Parathyroid adenoma (tissue), 2 donors: Measurements from ENCODE around the gene FOLR1.
"Not testable (repeated sequence)": the region's sequence is repeated elsewhere in the genome, so short reads cannot be mapped to it uniquely, and the experiment has no call there.

Experiments
- H2AFZ ChIP-seq: fragments of 300-600 bp; sonication (generic); one replicate; pipeline ENCODE4 v1.7.0; 2017; ENCODE audit warnings: antibody characterized with exemption, mild to moderate bottlenecking
- H3K27ac ChIP-seq: fragments of 300-600 bp; sonication (generic); one replicate; pipeline ENCODE4 v1.7.0; 2017
- H3K27me3 ChIP-seq: fragments of 300-600 bp; sonication (generic); one replicate; pipeline ENCODE4 v1.7.0; 2017; ENCODE audit warnings: low read length; ENCODE audit not compliant: control insufficient read depth, insufficient read depth
- H3K36me3 ChIP-seq: fragments of 300-600 bp; sonication (generic); one replicate; pipeline ENCODE4 v1.7.0; 2017; ENCODE audit warnings: low read length; ENCODE audit not compliant: control insufficient read depth, insufficient read depth
- H3K4me1 ChIP-seq: fragments of 300-600 bp; sonication (generic); one replicate; pipeline ENCODE4 v1.7.0; 2017; ENCODE audit warnings: control low read depth
- H3K4me2 ChIP-seq: fragments of 300-600 bp; sonication (generic); one replicate; pipeline ENCODE4 v1.7.0; 2017; ENCODE audit warnings: low read length
- H3K4me3 ChIP-seq: fragments of 300-600 bp; sonication (generic); one replicate; pipeline ENCODE4 v1.7.0; 2017; ENCODE audit warnings: low read depth, low read length
- H3K79me2 ChIP-seq: fragments of 300-600 bp; sonication (generic); one replicate; pipeline ENCODE4 v1.7.0; 2017; ENCODE audit warnings: control low read depth
- H3K9ac ChIP-seq: fragments of 300-600 bp; sonication (generic); one replicate; pipeline ENCODE4 v1.7.0; 2017; ENCODE audit warnings: mild to moderate bottlenecking
- H3K9me3 ChIP-seq: fragments of 300-600 bp; sonication (generic); one replicate; pipeline ENCODE4 v1.7.0; 2017; ENCODE audit warnings: low read length; ENCODE audit not compliant: control insufficient read depth
- CTCF ChIP-seq: fragments of 300-600 bp; sonication (generic); IDR thresholded peaks from one replicate; pipeline ENCODE4 v1.7.0; 2017; ENCODE audit warnings: antibody characterized with exemption, mild to moderate bottlenecking
- donor health status: primary hyperparathyroidism.

Gene FOLR1

GRCh38 chr11:72191961-72192381 lies at the start of gene FOLR1:
FOLR1 (plus strand) TSS chr11:72192140; CDS start chr11:72192174, 34 bp downstream.
- no peak for TF ChIP-seq CTCF

GRCh38 chr11:72142543-72142942 lies 49.4 kb upstream of the FOLR1 start:
- not testable (repeated sequence) for H2AFZ ChIP-seq, H3K4me1 ChIP-seq, H3K27ac ChIP-seq, H3K4me2 ChIP-seq, H3K9ac ChIP-seq, H3K9me3 ChIP-seq, H3K27me3 ChIP-seq, H3K79me2 ChIP-seq, H3K4me3 ChIP-seq, H3K36me3 ChIP-seq

More at GRCh38 chr11:72191961-72192381, at the start of gene FOLR1:
- peaks cover 2% of the 10 kb centered on the region for H3K4me1 ChIP-seq
- H3K79me2 ChIP-seq = no peaks in the 10 kb centered on the region
- H2AFZ ChIP-seq = peak within 1 kb of the TSS; percentile 60
- H3K4me2 ChIP-seq = no peak within 1 kb of the TSS
- H3K36me3 ChIP-seq = no peaks in the 10 kb centered on the region
- H3K4me3 ChIP-seq = no peak within 1 kb of the TSS
- no peak within 1 kb of the TSS for H3K27ac ChIP-seq
- no peaks in the 10 kb centered on the region for H3K9me3 ChIP-seq
- no peaks in the 10 kb centered on the region for H3K27me3 ChIP-seq
- H3K9ac ChIP-seq = no peak within 1 kb of the TSS

- TF ChIP-seq CTCF = no peak
- Histone ChIP-seq H3K36me3 (no peaks in the 10 kb centered on the region), H3K79me2 (no peaks in the 10 kb centered on the region), H3K4me3 (no peak overlapping the region), H3K9ac (no peak overlapping the region), H2AFZ (no peak overlapping the region), H3K9me3 (no peaks in the 10 kb centered on the region), H3K4me2 (no peak overlapping the region), H3K4me1 (no peaks in the 10 kb centered on the region), H3K27ac (no peak overlapping the region), H3K27me3 (no peaks in the 10 kb centered on the region)
These were observed 47.0 kb upstream of the FOLR1 start for GRCh38 chr11:72144807-72145565.

GRCh38 chr11:72146625-72147024 lies 45.3 kb upstream of the FOLR1 start:
- Histone ChIP-seq H3K36me3 (no peaks in the 10 kb centered on the region), H3K9me3 (no peaks in the 10 kb centered on the region), H3K4me2 (no peak overlapping the region), H3K9ac (no peak overlapping the region), H3K4me1 (no peaks in the 10 kb centered on the region), H3K79me2 (no peaks in the 10 kb centered on the region), H3K27me3 (no peaks in the 10 kb centered on the region), H3K4me3 (no peak overlapping the region), H2AFZ (no peak overlapping the region), H3K27ac (no peak overlapping the region)
- no peak for TF ChIP-seq CTCF

- Histone ChIP-seq H3K4me2 (no peak overlapping the region), H3K9ac (no peak overlapping the region), H3K4me1 (no peaks in the 10 kb centered on the region), H3K79me2 (no peaks in the 10 kb centered on the region), H3K4me3 (no peak overlapping the region), H3K9me3 (no peaks in the 10 kb centered on the region), H3K27me3 (no peaks in the 10 kb centered on the region), H3K27ac (no peak overlapping the region), H2AFZ (no peak overlapping the region), H3K36me3 (no peaks in the 10 kb centered on the region)
- TF ChIP-seq CTCF = no peak
These were observed 41.1 kb upstream of the FOLR1 start for GRCh38 chr11:72150882-72151281.

GRCh38 chr11:72153874-72154273 lies 38.1 kb upstream of the FOLR1 start:
- H3K9me3 ChIP-seq, H3K4me3 ChIP-seq, H3K36me3 ChIP-seq, H3K27ac ChIP-seq, H3K9ac ChIP-seq, H3K4me1 ChIP-seq, H2AFZ ChIP-seq, H3K79me2 ChIP-seq, H3K4me2 ChIP-seq, H3K27me3 ChIP-seq: not testable (repeated sequence)
